Loucy (cell line): Measurements from ENCODE around the gene CDH4.

ENCODE experiments used
- H2AFZ ChIP-seq: fragments of 200-600 bp; sonication (generic); 2 replicates; pipeline ENCODE4 v1.6.0; 2016; ENCODE audit warnings: antibody characterized with exemption, mild to moderate bottlenecking, low read length, moderate library complexity
- H3F3A ChIP-seq: fragments of 200-600 bp; 2 replicates; pipeline ENCODE4 v1.6.0; 2016; ENCODE audit warnings: antibody characterized with exemption, low read depth, mild to moderate bottlenecking
- H3K27me3 ChIP-seq: fragments of 200-600 bp; sonication (generic); 2 replicates; pipeline ENCODE4 v1.6.1; 2014; ENCODE audit warnings: low read length, mild to moderate bottlenecking; ENCODE audit not compliant: insufficient read depth, poor library complexity, severe bottlenecking
- H3K36me3 ChIP-seq: fragments of 200-600 bp; sonication (generic); 2 replicates; pipeline ENCODE4 v1.6.1; 2016; ENCODE audit warnings: low read length; ENCODE audit not compliant: insufficient read depth
- H3K4me1 ChIP-seq: fragments of 200-600 bp; sonication (generic); 2 replicates; pipeline ENCODE4 v1.5.1; 2014; ENCODE audit warnings: low read length, mild to moderate bottlenecking; ENCODE audit not compliant: insufficient read depth, poor library complexity, severe bottlenecking
- H3K4me2 ChIP-seq: fragments of 200-600 bp; sonication (generic); 2 replicates; pipeline ENCODE4 v1.6.0; 2014; ENCODE audit warnings: antibody characterized with exemption, low read length, low read depth, mild to moderate bottlenecking; ENCODE audit not compliant: poor library complexity, severe bottlenecking
- H3K4me3 ChIP-seq: fragments of 200-600 bp; sonication (generic); 2 replicates; pipeline ENCODE4 v1.5.1; 2014; ENCODE audit warnings: low read length, mild to moderate bottlenecking, mixed read lengths; ENCODE audit not compliant: poor library complexity, severe bottlenecking
- H3K79me2 ChIP-seq: fragments of 200-600 bp; sonication (generic); 2 replicates; pipeline ENCODE4 v1.6.1; 2014; ENCODE audit warnings: low read length; ENCODE audit not compliant: insufficient read depth
- H3K9ac ChIP-seq: fragments of 200-600 bp; sonication (generic); 2 replicates; pipeline ENCODE4 v1.6.0; 2014; ENCODE audit warnings: mild to moderate bottlenecking, low read depth, low read length, moderate library complexity; ENCODE audit not compliant: poor library complexity, severe bottlenecking
- H3K9me2 ChIP-seq: fragments of 200-600 bp; sonication (generic); replicated peaks from 2 replicates; pipeline ENCODE4 v1.6.1; 2016; ENCODE audit warnings: low read depth, low read length, mixed read lengths
- H3K9me3 ChIP-seq: fragments of 200-600 bp; sonication (generic); 2 replicates; pipeline ENCODE4 v1.6.1; 2014; ENCODE audit warnings: mild to moderate bottlenecking, antibody characterized with exemption, low read length, low read depth; ENCODE audit not compliant: insufficient read depth
- H4K20me1 ChIP-seq: fragments of 200-600 bp; sonication (generic); 2 replicates; pipeline ENCODE4 v1.6.0; 2014; ENCODE audit warnings: antibody characterized with exemption, low read length, mild to moderate bottlenecking; ENCODE audit not compliant: insufficient read depth, poor library complexity, severe bottlenecking
- CTCF ChIP-seq: fragments of 200-600 bp; sonication (generic); conservative IDR thresholded peaks from 2 replicates; pipeline ENCODE4 v1.5.1; 2014; ENCODE audit warnings: mild to moderate bottlenecking, antibody characterized with exemption, low read length
- EZH2phosphoT487 ChIP-seq: fragments of 200-600 bp; IDR thresholded peaks from 2 replicates; pipeline ENCODE4 v1.6.1; 2018; ENCODE audit warnings: antibody characterized with exemption, mild to moderate bottlenecking, moderate library complexity, borderline replicate concordance

Gene CDH4

DNA sequence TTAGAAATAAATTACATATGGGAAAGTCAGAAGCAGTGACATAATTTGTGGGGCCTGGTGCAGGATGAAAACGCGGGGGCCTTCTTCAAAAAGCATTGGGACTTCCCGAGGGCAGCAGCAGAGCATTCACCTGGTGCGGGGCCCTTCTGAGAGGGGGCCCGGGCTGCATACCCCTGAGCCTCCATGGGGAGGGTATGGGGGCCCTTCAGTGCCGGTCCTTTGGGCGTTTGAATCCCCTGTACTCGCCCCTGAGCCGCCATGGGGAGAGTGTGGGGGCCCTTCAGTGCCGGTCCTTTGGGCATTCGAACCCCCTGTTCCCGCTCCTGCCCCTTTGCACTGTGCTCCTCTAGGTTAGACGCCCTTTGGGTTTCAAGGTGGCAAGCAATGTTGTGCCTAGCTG lies 283.5 kb downstream of the CDH4 start:
- peaks cover 6% of the 10 kb centered on the region; the same call in 1 of the 2 replicates for H3K36me3 ChIP-seq
- H3F3A ChIP-seq, result no peaks in the 10 kb centered on the region
- no peaks in the 10 kb centered on the region for H3K4me1 ChIP-seq
- no peaks in the 10 kb centered on the region for H3K9me2 ChIP-seq
- TF ChIP-seq EZH2phosphoT487 (no peak), CTCF (no peak)
- H3K79me2 ChIP-seq, result peaks cover 31% of the 10 kb centered on the region; the same call in 1 of the 2 replicates
- H3K27me3 ChIP-seq, result no peaks in the 10 kb centered on the region
- no peak overlapping the region for H2AFZ ChIP-seq
- H3K4me3 ChIP-seq, result no peak overlapping the region
- peaks cover 7% of the 10 kb centered on the region for H4K20me1 ChIP-seq
- H3K9me3 ChIP-seq, result no peaks in the 10 kb centered on the region
- no peak overlapping the region for H3K9ac ChIP-seq
- no peak overlapping the region for H3K4me2 ChIP-seq

DNA sequence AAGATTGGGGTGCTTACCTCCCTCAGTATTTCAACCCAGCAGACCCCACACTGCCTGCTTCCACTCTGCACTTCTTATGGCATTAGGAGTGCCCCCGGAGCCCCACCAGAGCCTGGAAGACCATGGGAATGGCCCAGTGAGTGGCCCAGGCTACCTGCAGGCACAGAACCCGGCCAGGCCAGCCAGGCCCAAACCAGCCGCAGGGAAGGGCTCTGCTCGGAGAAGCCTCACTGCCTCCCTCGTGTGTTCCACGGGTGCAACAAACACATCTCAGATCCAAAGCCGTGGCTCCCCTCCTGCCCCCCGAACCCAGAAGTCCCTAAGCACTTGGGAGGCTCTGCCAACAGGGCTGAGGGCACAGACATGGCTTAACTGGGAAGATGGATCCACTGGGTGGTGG lies 283.9 kb downstream of the CDH4 start:
- peaks cover 26% of the 10 kb centered on the region; the same call in 1 of the 2 replicates for H3K79me2 ChIP-seq
- H2AFZ ChIP-seq, result no peak overlapping the region
- H3F3A ChIP-seq, result no peaks in the 10 kb centered on the region
- peaks cover 7% of the 10 kb centered on the region for H4K20me1 ChIP-seq
- no peak overlapping the region for H3K9ac ChIP-seq
- H3K4me1 ChIP-seq, result no peaks in the 10 kb centered on the region
- H3K36me3 ChIP-seq, result peaks cover 6% of the 10 kb centered on the region; the same call in 1 of the 2 replicates
- H3K4me2 ChIP-seq, result no peak overlapping the region
- no peak for TF ChIP-seq CTCF
- TF ChIP-seq EZH2phosphoT487, result no peak
- no peaks in the 10 kb centered on the region for H3K9me3 ChIP-seq
- no peaks in the 10 kb centered on the region for H3K9me2 ChIP-seq
- no peak overlapping the region for H3K4me3 ChIP-seq
- H3K27me3 ChIP-seq, result no peaks in the 10 kb centered on the region

- H3K4me3 ChIP-seq, result no peak overlapping the region
- no peak overlapping the region for H3K9ac ChIP-seq
- H3K4me1 ChIP-seq, result no peaks in the 10 kb centered on the region
- peaks cover 22% of the 10 kb centered on the region; the same call in 1 of the 2 replicates for H3K79me2 ChIP-seq
- no peak overlapping the region for H3K4me2 ChIP-seq
- no peak overlapping the region for H2AFZ ChIP-seq
- no peak for TF ChIP-seq CTCF
- no peaks in the 10 kb centered on the region for H3K9me3 ChIP-seq
- H3K36me3 ChIP-seq, result peaks cover 6% of the 10 kb centered on the region; the same call in 1 of the 2 replicates
- H3K9me2 ChIP-seq, result no peaks in the 10 kb centered on the region
- H3K27me3 ChIP-seq, result no peaks in the 10 kb centered on the region
- H4K20me1 ChIP-seq, result peaks cover 7% of the 10 kb centered on the region
- H3F3A ChIP-seq, result no peaks in the 10 kb centered on the region
These were observed 284.6 kb downstream of the CDH4 start for GRCh38 chr20:61536671-61537070.
